Vein endothelial cell (primary cell): Measurements from ENCODE around the gene TMUB1. TPM values are rescaled to one million over a fixed set of nuclear protein-coding genes. Genes with fewer than 3 reads are reported as not detected.

Experiments
- total RNA-seq: library from RNA; depleted of rRNA; stranded (reverse); fragments of >200 nt; gene quantifications from 2 replicates; pipeline ENCODE4 v1.2.3, GENCODE V29; 2012

The TMUB1 gene, protein sequence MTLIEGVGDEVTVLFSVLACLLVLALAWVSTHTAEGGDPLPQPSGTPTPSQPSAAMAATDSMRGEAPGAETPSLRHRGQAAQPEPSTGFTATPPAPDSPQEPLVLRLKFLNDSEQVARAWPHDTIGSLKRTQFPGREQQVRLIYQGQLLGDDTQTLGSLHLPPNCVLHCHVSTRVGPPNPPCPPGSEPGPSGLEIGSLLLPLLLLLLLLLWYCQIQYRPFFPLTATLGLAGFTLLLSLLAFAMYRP
- 21.0 and 31.0 TPM in 2 replicates for total RNA-seq

DNA sequence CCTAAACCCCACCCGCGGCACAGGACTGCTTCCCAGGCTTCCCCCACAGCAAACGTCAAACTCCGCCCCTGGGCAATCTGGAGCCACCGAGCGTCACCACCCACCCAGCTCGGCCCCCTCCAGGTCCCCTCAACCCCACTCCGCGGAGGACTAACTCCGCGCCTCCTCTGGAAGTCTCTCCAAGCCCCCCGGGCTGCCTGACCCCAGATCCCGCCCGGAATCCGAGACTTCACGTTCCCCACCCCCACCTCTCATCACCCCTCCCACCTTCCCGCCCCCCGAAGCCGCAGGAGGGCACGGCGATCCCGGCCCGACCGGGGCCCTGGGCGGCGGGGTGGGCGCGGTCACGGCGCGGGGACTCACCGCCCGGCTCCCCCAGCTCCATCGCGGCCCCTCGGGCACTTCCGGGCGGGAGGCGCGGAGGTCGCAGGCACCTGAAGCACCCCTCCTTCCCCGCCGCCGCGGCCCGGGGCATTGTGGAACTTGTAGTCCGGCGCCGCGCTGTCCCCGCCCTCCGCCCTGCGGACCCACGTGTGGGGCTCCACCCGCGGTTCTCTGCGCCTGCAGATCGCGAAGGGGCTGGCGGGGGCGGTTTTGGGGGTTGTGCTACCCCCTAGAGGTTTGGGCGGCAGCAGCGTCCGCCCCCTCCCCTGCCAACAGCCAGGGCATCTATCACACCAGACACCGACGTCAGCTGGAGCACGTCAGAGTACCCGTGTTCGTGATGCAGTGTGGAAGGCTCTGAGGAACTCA is at the start of gene TMUB1:
Gene TMUB1 (minus strand): TSS at position 423 of the 753 bp plus-strand sequence. CDS start 930 bp downstream, outside the sequence.

DNA sequence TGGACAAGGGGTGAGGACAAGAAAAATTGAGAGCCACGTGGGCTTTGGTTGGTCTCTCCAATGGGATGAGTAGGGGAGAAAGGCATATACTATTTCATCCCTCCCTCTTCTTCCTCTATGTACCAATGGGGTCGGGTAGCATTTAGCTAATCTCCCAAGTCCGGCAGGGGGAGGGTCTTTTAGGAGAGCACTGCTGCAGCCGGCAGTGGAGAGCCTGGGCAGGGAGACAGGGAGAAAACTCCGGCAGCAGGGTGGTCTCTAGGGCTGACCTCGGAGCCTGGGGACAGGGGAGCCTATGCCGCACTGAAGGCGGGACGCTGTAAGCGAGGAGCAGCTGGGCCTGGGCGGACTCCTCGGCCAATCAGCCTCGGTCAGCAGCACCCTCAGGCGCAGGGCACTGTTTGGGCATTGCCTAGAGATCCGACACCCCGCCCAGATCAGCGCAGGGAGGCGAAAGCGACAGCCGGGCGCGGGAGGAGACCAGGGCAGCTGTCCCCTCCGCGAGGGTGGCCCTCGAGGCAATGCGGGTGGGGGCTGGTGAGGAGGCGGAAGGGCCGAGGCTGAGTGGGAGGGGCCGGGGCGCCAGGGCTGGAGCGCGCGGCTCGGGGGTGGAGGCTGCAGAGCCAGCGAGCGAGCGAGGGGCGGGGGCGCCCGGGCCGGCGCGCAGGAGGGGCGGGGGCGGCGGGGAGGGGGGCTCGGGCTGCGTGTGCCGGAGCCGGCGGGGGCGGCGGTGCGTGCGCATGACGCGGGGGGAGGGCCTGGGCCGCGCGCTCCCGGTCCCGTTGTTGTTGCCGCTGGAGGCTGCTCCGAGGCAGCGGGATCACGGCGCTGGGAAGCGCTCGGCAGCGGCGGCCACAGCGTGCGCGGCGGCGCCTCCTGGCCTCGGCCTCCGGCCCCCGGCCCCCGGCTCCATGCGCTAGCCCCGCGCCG is 2.7 kb upstream of the TMUB1 start, which contains the start of gene AGAP3:
Gene AGAP3 (plus strand): TSS at position 785 of the 930 bp plus-strand sequence. CDS start 267 bp downstream, outside the sequence.

DNA sequence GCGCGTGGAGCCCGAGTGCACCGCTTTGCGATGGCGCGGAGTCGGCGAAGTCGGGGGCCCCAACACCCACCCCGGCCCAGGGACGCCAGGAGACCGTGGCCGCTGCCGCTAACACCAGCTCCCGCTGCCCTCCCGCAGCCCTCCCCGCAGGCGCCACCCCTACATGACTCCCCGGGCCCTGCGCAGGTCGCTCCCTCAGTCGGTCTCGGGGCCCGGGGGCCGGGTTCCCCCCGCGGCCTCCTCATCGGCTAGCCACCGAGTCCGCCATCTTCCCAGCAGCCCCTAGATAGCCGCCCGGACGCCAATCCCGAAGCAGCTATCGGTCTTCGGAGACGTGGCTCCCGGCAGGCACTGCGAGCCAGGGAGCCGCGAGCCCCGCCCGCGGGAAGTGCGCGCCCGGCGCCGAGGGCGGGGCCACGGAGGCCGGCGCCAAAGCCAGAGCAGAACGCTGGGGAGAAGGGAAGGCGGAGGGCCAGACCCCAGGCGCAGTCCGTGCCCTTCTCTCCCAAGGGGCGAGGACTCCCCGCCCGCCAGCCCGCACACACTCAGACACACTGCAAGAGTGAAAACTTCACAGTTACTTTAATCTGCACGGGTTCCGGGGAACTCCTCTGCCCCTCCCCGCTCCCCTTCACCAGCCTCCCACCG is 2.6 kb downstream of the TMUB1 start, which contains the start of gene FASTK:
Gene FASTK (minus strand): TSS at position 288 of the 648 bp plus-strand sequence. CDS start 43 bp downstream, at position 245.

DNA sequence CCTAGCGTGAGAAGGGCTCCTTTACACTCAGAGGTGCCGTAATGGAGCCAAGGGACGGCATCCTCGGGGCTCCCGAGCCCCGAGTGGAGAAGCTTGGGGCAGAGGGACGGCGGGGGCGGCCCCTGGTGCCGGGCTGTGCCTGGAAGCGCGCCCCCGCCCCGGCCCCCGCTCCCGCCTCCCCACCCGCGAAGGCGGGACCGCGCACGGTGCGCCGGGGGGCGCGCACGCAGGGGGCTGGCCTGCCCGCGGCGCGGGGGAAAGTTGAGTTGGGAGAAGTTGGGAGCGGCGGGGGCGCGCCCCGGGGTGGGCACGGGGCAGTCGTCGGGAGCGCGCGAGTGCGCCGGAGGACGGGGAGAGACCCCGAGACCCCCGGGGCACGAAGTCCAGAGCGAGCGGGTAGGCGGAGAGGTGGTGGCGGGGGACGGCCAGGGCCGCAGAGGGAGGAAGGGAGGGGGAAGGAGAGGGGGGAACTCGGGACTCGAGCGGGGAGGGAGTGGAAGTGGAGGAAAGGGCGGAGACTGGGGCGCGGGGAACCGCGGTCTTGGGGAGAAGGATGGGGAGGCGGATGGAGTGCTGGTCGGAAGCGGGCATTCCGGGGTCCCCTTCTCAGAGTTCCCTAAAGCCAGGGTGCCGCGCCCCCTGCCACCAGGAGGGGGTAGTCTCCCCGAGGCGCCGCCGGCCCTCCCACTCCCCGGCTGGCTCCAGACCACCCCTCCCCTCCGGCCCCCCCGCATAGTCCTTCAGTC is 23.8 kb downstream of the TMUB1 start, which contains the start of gene SLC4A2:
Gene SLC4A2 (plus strand): TSS at position 223 of the 746 bp plus-strand sequence. CDS start 2,399 bp downstream, outside the sequence.

DNA sequence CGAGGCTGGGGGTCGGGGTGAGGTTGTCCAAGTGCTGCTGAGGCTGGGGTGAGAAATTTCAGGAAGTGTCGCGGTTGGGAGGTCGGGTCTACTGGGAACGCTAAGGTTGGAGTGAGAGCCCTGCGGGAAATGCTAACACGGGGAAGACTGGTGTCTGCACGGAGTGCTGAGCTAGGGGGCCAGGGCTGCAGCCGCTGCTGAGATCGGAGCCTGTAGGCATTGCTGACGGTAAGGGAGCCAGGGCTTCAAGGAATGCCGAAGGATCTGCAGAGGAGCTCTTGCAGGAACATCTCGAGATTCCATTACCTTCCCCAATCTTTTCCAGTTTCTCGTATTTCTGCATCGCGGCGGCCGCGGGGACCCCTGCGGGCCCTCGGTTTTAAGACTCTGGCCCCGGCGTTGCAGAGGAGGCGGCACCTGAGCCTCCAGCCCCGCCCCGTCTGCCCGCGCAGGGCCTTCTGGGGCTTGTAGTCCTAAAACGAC is 25.7 kb downstream of the TMUB1 start, which contains the start of gene CDK5:
Gene CDK5 (minus strand): TSS at position 392 of the 483 bp plus-strand sequence. CDS start 49 bp downstream, at position 343.

DNA sequence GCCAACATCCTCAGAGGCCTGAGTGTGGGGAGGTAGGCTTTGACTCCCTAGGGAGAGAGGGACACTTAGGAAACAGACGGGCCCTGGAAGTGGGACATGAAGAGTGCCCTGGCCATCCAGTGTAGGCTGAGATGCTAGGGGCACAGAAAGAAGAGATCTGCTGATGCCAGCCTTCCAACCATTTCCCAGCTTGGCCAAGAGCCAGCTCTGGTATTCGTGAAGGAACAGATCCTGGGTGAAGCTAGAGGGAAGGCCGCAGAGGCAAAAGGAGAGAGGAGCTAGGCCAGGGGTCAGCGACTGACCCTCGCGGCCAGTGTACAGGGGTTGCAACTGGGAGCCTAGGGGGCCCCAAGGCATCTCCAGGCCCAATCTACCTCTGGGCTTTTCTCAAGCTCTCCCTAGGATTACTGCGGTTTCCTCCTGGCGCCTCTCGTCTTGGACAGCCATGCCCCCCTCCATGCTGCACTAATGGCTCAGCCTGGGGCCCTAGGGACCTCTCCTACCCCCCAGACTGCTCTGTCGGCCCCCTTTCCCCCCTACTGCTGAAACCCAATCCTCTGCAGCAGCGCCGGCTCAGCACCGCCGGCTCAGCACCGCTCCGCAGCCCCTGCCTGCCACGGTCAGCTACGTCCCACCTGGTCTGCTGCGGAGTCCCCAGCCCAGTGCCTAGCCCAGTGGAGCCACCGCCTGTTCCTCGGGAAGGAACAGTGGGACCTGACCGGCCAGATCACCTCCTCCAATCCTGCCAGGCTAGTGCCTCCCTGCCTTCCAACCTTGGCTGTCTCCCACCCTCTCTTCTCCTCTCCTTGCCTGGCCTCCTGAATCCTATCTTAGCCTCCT is 35.1 kb downstream of the TMUB1 start, which contains the start of gene ASIC3:
Gene ASIC3 (plus strand): TSS at position 556 of the 840 bp plus-strand sequence. CDS start 355 bp downstream, outside the sequence.

Other genes starting within 250 kb of the TMUB1 start
- gene AOC1, start 231.0 kb downstream of the TMUB1 start, total RNA-seq: not detected in 2 replicates
- under 0.01 TPM in 1 of 2 replicates, not detected in the other for gene KCNH2, start 105.2 kb downstream of the TMUB1 start, total RNA-seq
- 67.6 and 106 TPM in 2 replicates for gene NOS3, start 92.5 kb downstream of the TMUB1 start, total RNA-seq
- gene ATG9B, start 59.0 kb downstream of the TMUB1 start, total RNA-seq: under 0.01 and 0.10 TPM in 2 replicates
- gene ABCB8, start 55.0 kb downstream of the TMUB1 start, total RNA-seq: 28.8 and 31.7 TPM in 2 replicates
- 0.29 and 0.33 TPM in 2 replicates for gene ASIC3, start 35.0 kb downstream of the TMUB1 start, total RNA-seq
- gene CDK5, start 25.6 kb downstream of the TMUB1 start, total RNA-seq: 15.2 and 15.4 TPM in 2 replicates
- 63.9 and 80.7 TPM in 2 replicates for gene SLC4A2, start 23.9 kb downstream of the TMUB1 start, total RNA-seq
- gene FASTK, start 2.7 kb downstream of the TMUB1 start, total RNA-seq: 63.8 and 83.9 TPM in 2 replicates
- gene AGAP3, start 3.0 kb upstream of the TMUB1 start, total RNA-seq: 84.4 and 104 TPM in 2 replicates
- gene GBX1, start 84.2 kb upstream of the TMUB1 start, total RNA-seq: under 0.01 TPM in 1 of 2 replicates, not detected in the other
- gene ASB10, start 103.8 kb upstream of the TMUB1 start, total RNA-seq: not detected in 2 replicates
- not detected in 2 replicates for gene H2BK1, start 127.0 kb upstream of the TMUB1 start, total RNA-seq
- 76.1 and 90.5 TPM in 2 replicates for gene ABCF2, start 143.7 kb upstream of the TMUB1 start, total RNA-seq
- 82.7 and 91.5 TPM in 2 replicates for gene CHPF2, start 149.0 kb upstream of the TMUB1 start, total RNA-seq
- gene SMARCD3, start 165.2 kb upstream of the TMUB1 start, total RNA-seq: 2.7 and 5.2 TPM in 2 replicates